SH-SY5Y (cell line): ENCODE data around the gene ATP10A.

Experiments used
- GATA2 ChIP-seq: IDR thresholded peaks from 2 replicates; pipeline ENCODE4 v1.6.1; 2011; ENCODE audit warnings: mild to moderate bottlenecking, low read depth, low read length
- GATA3 ChIP-seq: IDR thresholded peaks from 2 replicates; pipeline ENCODE4 v1.6.1; 2011; ENCODE audit warnings: low read depth, mild to moderate bottlenecking, low read length, moderate library complexity

DNA sequence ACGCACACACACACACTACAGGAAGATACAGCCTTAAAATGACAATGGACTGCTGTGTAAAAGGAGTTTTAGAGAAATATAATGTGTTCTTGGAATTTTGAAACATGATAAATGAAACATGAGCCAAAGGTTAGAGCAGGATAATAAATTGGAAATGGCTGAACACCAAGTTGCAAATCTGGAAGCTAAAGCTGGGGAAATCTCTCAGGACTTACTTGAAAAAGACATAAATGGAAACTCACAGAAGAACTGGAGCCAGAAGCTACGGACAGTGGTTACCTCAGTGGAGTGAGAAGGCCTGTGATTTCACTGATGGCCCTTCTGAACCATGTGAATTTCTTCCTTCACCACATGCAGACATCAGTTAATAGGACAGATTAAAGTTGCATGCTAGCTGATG is 37.3 kb upstream of the ATP10A start:
- TF ChIP-seq GATA2 (no peak), GATA3 (no peak)
